GM12864 (cell line): Measurements from ENCODE around the gene DOLPP1.
A peak's percentile ranks its signal among the peaks of the same experiment; 100 is the strongest.
"Not testable (repeated sequence)": the region's sequence is repeated elsewhere in the genome, so short reads cannot be mapped to it uniquely, and the experiment has no call there.

Experiments used
- DNase-seq: peaks from one replicate; pipeline ENCODE4 v3.0.0-alpha.2; 2011; ENCODE audit warnings: low read depth
- H3K4me3 ChIP-seq: 2 replicates; pipeline ENCODE4 v1.5.1; 2011; ENCODE audit warnings: mild to moderate bottlenecking, low read depth, low read length, control low read depth
- TF ChIP-seq, protein P1 (sequence below): IDR thresholded peaks from 2 replicates; pipeline ENCODE4 v1.5.1; 2011; ENCODE audit warnings: low read depth, mild to moderate bottlenecking, moderate library complexity, low read length, control low read depth, inconsistent platforms; ENCODE audit errors: missing control alignments

Gene DOLPP1, protein sequence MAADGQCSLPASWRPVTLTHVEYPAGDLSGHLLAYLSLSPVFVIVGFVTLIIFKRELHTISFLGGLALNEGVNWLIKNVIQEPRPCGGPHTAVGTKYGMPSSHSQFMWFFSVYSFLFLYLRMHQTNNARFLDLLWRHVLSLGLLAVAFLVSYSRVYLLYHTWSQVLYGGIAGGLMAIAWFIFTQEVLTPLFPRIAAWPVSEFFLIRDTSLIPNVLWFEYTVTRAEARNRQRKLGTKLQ

GRCh38 chr9:129080601-129081387 is at the start of gene DOLPP1:
DOLPP1 (plus strand) TSS chr9:129081111; CDS start chr9:129081132, 21 bp downstream.
- TF ChIP-seq, protein P1, sequence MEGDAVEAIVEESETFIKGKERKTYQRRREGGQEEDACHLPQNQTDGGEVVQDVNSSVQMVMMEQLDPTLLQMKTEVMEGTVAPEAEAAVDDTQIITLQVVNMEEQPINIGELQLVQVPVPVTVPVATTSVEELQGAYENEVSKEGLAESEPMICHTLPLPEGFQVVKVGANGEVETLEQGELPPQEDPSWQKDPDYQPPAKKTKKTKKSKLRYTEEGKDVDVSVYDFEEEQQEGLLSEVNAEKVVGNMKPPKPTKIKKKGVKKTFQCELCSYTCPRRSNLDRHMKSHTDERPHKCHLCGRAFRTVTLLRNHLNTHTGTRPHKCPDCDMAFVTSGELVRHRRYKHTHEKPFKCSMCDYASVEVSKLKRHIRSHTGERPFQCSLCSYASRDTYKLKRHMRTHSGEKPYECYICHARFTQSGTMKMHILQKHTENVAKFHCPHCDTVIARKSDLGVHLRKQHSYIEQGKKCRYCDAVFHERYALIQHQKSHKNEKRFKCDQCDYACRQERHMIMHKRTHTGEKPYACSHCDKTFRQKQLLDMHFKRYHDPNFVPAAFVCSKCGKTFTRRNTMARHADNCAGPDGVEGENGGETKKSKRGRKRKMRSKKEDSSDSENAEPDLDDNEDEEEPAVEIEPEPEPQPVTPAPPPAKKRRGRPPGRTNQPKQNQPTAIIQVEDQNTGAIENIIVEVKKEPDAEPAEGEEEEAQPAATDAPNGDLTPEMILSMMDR: no peak
- DNase-seq: peak; percentile 94

DNA sequence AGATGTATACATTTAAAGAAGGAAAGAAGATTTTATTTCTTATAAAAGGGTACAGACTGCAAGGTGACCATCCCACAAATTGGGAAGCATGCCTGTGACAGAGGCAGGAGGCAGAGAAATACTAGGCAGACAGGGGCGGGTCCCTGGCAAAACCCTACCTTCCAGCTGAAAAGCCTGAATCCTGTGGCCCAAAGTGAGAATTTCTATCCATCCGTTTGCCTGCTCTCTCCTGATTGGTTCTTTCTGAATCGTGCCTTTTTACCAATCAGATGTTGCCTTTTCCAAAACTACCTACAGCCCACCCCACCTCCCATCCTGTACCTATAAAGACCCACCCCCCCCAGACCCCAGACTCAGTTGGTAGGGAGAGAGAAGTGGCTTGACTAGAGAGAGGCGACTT is 49.4 kb upstream of the DOLPP1 start:
- TF ChIP-seq, protein P1: no peak
- no peak overlapping the region for H3K4me3 ChIP-seq
- no peak for DNase-seq

More at GRCh38 chr9:129080601-129081387, at the start of gene DOLPP1:
- H3K4me3 ChIP-seq: peak within 1 kb of the TSS; percentile 74

GRCh38 chr9:129032541-129033159 is 48.3 kb upstream of the DOLPP1 start:
- DNase-seq: no peak
- H3K4me3 ChIP-seq: no peak overlapping the region
- TF ChIP-seq, protein P1: no peak

DNA sequence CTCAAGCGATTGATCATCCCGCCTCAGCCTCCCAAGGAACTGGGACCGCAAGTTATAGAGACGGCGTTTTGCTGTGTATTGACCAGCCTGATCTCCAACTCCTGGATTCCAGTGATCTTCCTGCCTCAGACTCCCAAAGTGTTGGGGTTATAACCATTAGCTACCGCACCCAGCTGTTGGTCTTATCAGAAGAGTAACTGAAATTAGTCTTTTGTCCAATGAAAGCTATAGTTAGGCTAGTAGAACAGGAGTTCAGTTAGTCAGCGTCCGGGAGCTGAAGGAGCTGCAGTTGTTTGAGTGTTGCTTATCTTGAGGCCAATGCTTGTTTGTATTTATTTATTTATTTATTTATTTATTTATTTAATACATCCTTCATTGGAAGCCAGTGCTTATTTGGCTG is 47.7 kb upstream of the DOLPP1 start:
- TF ChIP-seq, protein P1: no peak
- no peak overlapping the region for H3K4me3 ChIP-seq
- DNase-seq: no peak

- DNase-seq, H3K4me3 ChIP-seq: not testable (repeated sequence)
Observed at GRCh38 chr9:129035838-129036237, 45.1 kb upstream of the DOLPP1 start.

GRCh38 chr9:129036241-129036922 is 44.5 kb upstream of the DOLPP1 start, which contains the start of gene MIGA2:
MIGA2 (plus strand) TSS chr9:129036626; CDS start chr9:129040595, 3,969 bp downstream.
- peak; percentile 97 for DNase-seq
- TF ChIP-seq, protein P1: no peak
- H3K4me3 ChIP-seq: peak within 1 kb of the TSS; percentile 75
